GM10266 (cell line): ENCODE data around the gene PRCD.

Source experiments
- DNase-seq: peaks from one replicate; pipeline ENCODE4 v3.0.0; 2012; ENCODE audit errors: extremely low spot score
- TF ChIP-seq, protein P1 (sequence below): IDR thresholded peaks from 2 replicates; pipeline ENCODE4 v1.5.1; 2012; ENCODE audit warnings: mild to moderate bottlenecking, low read depth; ENCODE audit not compliant: control insufficient read depth, insufficient read depth; ENCODE audit errors: missing control alignments

Gene PRCD

DNA sequence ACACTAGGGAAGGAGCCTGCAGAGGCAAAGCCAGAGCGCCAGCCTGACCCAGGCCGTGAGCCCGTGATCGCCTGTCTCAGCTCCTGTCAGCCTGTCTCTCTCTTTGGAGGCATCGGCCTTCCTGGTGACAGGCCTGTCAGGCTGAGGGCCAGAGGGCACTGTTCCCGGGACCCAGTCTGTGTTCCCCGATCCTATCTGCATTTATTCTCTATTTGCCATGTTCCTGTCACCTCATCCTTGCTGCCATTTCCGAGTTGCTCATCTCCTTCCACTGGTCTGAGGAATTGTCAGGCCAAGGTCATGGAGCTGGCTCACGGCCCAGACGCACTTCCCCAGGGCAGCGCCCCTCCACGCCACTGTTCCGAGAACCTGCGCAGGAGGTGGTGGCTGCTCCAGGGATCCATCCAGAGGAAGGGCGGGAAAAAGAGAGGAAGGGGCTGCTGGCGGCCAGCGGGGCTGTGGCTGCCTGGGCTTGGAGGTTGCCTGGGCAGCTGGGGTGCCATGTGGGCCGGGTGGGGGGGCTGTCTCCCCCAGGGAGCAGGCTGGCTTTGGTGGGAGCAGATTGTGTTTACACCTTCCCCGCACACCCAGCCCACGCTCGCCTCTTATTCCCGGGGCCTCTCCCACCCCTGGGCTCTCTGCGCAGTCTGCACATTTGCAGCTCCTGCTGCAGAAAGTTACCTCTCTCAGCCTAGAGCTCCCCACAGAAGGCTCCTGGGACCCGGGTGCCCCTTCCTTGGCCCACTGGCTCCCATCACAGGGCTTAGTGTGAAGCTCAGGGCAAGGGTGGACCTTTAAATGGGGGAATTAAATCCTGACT is 4.9 kb downstream of the PRCD start:
- TF ChIP-seq, protein P1, sequence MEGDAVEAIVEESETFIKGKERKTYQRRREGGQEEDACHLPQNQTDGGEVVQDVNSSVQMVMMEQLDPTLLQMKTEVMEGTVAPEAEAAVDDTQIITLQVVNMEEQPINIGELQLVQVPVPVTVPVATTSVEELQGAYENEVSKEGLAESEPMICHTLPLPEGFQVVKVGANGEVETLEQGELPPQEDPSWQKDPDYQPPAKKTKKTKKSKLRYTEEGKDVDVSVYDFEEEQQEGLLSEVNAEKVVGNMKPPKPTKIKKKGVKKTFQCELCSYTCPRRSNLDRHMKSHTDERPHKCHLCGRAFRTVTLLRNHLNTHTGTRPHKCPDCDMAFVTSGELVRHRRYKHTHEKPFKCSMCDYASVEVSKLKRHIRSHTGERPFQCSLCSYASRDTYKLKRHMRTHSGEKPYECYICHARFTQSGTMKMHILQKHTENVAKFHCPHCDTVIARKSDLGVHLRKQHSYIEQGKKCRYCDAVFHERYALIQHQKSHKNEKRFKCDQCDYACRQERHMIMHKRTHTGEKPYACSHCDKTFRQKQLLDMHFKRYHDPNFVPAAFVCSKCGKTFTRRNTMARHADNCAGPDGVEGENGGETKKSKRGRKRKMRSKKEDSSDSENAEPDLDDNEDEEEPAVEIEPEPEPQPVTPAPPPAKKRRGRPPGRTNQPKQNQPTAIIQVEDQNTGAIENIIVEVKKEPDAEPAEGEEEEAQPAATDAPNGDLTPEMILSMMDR, result no peak
- no peak for DNase-seq

DNA sequence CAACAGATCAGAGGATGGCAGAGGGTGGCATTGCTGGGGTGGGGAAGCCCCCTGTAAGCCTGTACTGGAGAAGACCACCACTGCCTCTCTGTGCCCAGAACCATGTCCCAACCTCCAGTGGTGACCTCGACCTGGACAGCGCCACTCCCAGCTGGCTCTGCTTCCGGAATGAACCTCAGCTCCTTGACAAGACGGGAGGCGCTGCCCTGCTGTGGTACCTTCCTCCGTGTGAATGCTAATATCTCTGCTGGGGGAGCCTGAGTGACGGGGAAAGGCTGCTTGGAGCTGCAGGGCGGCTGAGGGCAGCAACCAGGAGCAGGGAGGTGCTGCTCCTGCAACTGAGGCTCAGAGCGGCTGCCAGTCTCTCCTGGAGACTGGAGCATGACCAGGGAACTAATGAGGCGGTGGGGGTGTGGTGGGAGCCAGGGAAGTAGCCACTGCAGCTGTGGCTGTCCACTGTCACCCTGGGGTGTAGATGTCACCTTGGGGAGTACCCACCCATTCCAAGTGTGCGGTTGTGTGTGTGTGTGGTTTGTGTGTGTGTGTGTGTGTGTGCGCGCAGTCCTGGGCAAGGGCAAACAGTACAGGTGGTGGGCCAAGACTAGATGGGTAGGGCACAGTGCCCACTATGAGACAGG is 6.2 kb downstream of the PRCD start:
- TF ChIP-seq, protein P1, result no peak
- DNase-seq, result no peak

DNA sequence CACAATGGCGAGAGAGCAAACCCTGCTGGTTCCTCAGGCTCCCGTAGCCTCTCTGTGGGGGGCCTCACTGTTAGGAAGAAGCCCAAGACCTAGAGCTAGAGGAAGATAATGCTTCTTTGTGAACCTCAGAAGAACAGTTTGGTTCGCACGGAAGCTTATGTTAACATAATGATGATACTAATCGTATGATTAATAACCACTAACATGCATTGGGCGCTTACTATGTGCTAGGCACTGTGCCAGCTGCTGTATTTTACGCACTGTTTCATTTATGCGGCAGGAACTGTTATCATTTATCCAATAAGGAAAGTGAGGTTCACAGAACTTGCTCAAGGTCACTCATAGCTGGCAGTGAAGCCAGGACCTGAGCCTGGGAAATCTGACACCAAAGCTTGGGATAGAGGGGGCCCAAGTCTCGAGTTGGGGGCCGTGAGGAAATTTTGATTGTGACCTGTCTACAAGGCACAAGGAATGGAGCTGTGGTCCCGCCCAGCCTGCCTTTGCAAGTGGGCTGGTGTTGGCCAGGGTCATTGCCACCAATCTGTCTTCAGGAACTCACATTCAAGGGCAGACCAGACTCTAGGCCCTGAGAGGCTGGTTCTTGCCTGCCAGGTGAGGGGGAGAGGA is 6.8 kb downstream of the PRCD start:
- DNase-seq, result no peak
- TF ChIP-seq, protein P1, result no peak

DNA sequence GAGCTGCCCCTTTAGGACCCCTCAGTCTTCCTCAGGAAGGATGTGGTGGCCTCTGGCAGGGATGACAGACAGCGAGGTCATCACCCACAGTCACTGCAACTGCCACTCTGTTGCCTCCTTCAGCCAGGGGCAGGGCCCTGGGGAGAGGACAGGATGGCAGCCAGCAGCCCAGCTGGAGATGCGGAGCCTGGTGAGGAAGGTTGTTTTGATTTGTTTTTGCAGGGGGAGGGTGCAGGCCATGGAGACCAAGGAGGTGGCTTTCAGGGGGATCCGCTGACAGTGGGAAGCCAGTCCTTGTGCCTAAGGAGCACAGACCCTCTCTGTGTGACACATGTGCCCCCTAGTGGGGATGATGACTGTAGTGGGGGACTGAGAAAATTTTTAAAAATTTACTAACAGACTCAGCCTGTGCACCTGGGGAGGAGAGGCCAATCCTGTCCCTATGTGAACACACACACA is 7.4 kb downstream of the PRCD start:
- DNase-seq, result peak; percentile 82
- TF ChIP-seq, protein P1, result peak; percentile 66

DNA sequence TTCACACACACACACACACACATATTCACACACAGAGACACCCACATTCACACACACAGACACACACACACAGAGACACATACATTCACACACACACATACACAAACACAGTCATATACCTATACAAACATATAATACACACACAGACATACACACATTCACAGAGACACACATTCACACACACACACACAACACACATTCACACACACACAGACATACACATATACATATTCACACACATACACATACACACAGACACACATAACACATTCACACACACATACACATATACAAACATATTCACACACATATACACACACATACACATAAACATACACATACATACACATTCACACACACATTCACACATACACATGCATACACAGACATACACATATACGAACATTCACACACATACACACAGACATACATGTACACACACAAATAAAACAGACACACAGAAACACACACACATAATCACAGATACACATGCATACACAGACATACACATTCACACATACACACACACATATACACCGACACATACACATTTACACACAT is 7.9 kb downstream of the PRCD start:
- TF ChIP-seq, protein P1, result no peak

DNA sequence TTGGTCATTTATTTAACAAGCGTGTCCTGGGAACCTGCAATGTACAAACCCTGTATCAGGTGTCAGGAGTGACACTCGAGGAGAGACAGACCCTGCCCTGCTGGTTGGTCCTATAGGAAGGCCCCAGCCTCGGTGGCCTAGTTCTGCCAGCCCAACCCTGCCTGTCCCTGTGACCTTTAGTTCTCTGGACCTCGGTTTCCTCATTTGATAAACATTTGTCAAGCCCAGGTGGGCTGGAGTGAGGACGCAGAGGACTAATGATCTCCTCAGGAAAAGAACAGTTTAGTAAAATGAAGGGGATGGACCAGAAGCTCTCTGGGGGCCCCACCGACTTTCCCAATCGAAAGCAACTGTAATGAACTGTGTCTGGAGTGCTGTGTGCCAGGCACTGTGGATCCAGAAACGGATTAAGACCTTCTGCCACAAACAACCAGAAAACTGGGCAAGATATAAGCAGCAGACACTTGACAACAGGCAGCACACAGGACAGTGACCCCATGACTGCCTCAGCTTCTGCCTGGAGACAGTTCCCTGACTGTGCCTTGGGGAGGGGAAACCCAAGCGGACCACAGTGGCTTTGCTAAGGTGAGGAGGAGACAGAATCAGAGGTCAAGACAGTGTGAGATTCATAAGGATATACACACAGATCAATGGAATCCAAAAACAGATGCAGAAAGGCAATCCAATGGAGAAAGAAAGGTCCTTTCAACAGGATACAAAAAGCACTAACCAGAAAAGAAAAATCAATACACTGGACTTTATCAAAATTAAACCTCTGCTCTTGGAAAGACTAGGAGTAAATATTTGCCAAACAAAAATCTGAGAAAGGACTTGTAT is 8.8 kb downstream of the PRCD start:
- no peak for DNase-seq
- TF ChIP-seq, protein P1, result no peak

More for the DNA sequence above, 7.9 kb downstream of the PRCD start:
- no peak for DNase-seq
